CD4-positive, alpha-beta T cell treated with Interleukin-15 for 4 hours (primary cell): ENCODE measurements around the gene ANXA6.
"Not testable (repeated sequence)": the region's sequence is repeated elsewhere in the genome, so short reads cannot be mapped to it uniquely, and the experiment has no call there.

Experiments used
- DNase-seq: peaks from one replicate; pipeline ENCODE4 v3.0.0-alpha.2; 2020; ENCODE audit warnings: low spot score

The ANXA6 gene

DNA sequence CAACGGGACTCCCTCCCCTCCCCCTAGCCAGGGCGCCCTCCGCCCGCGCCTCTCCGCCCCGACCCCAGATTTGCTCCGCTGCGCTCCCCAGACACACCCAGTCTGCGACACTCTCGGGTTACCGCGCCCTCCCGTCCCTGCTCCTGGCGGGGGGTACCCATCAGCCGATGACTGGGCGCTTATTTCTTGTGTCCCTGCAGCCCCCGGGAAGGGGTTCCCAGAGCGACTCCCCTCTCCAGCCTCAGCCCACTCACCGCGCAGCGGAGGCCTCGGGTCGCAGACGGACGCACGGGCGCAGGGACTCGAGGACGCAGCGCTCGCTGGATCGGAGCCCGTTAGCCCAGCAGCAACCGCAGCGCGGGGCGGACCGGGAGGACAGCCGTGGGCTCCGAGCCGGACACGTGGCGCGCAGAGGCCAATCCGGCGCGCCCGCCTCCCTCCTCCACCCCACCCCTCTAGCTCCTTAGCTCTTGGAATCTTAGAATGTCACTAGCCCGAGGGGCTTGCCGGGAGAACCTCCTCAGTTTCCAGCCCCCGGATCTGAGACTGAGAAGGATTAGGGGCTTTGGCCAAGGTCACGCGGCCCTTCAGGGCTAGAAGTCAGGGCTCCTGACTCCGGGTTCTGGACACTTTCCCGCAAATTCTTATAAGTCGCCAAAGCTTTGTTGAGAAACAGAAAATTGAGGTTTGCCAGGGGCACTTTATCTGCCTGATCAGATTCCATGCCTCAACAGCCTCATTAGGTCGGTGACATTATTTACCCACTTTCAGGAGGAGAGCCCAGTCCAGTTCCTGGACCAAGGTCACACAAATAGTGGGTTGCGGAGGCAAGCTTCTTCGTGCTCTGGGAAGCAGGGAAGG is at the start of gene ANXA6:
TSS of gene ANXA6 (minus strand) at position 354 of the 861 bp plus-strand sequence. CDS start 9,878 bp downstream, outside the sequence.
- DNase-seq = peak; percentile 60

DNA sequence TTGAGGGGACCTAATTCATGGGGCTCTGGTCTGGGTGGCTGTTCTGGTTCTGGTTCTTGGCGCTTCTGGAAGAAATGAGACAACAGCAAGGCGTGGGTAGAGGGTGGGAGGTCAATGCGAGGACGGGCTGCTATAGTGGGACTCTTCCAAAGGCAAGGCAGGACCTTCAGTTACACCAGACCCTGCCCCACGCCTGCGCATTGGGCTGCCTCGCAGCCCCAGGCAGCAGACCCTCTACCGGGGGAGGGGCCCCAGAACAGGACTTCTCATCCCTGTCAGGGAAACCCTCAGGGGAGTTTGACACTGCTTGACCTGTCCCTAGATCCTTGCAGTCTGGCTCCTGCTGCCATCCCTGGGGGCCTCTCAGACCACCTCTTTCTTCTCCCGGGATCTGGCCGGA is 47.8 kb upstream of the ANXA6 start:
- no peak for DNase-seq

DNA sequence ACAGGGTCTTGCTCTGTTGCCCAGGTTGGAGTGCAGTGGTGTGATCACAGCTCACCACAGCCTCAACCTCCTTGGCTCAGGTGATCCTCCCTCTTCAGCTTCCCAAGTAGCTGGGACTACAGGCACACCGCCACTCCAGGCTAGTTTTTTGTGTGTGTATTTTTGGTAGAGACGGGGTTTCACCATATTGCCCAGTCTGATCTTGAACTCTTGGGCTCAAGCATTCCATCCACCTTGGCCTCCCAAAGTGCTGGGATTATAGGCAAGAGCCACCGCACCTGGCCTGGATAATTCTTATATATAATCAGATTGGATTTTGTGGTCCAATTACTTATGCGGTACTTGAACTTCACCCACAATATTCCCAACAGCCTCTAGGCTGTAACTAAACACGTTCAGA is 46.5 kb upstream of the ANXA6 start:
- no peak for DNase-seq

DNA sequence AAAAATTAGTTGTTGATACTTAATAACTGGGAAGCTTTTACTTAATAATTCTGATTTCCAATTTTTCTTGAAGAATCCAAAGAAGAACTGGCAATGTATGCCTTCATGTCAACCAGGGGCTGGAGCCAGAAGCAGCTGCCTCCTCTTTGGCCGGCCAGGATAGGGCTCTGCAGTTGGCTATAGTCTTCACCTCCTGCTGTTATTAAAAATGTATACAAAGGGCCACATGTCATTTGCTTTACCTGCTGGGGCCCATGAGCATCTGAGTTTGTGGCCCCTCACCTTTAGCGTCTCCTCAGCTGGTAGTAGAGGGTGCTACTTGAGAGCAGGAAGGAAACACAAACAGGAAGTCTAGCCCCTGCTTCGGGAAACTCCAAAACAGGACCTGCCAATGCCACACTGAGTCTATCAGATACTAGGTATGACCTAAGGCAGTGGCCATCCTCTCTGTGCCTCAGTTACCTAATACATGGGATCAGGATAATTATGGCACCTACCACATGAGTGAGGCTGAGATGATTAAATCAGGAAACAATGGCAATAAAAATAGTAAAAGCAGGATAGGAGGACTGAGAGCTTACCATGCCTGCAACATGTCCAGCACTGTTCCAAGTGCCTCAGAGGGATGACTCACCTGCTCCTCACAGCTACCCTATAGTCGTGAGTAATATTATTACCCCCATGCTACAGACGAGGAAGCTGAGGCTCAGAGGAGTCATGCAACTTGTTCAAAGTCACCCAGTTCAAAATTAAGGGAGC is 45.0 kb upstream of the ANXA6 start:
- peak; percentile 68 for DNase-seq

DNA sequence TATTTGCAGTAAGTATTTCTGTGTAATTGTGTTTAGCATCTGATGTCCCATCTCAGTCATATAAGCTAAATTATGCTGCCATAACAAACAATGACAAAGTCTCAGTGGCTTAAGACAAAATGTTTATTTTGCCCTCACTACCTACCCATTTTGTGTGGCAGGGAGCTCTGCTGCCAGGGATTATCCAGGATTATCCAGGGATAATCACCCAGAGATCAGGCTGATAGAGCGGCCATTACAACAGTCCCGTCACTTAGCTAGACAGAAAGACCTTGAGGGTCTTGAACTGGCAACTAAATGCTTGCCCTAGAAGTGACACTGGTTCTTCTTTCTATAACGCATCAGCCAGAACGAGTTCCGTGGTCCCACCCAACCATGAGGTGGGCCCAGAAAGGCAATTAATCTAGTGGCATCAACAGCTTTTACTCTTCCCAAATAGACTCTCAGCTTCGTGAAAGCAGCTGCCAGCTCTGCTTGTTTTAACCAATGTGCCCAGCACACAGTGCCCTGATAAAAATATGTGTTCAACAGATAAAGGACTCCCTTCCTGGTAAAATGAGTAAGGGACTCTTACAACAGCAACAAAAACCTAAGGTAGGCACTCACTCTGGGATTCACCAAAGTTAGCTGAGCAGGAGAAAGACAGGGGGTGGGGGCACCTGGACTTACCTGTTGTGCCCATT is 43.5 kb upstream of the ANXA6 start:
- DNase-seq = no peak

DNA sequence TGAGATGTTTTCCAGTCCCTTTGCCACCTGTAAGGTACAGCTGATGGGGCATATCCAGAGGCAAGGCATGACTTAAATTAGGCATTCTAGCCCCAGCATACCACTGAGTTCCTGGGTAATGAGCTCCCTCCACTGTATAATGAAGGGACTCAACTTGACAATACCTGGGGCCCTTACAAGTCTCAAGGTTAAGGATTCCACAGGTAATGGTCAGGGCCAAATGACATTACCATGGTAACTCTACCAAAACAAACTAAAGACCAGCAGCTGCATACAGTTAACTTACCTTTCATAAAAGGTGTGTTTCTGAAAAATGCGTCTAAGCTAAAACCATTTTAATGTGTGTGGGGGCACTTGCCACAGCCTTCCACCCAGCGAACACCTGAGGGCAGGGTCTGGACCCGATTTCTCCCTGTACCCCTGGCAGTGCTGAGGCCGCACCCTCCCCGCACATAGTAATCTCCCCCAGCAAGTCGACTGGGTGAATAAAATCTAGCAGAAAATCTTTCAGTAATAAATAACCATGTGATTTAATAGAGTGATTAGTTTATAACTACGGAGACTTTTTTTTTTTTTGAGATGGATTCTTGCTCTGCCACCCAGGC is 42.1 kb upstream of the ANXA6 start:
- DNase-seq = no peak

DNA sequence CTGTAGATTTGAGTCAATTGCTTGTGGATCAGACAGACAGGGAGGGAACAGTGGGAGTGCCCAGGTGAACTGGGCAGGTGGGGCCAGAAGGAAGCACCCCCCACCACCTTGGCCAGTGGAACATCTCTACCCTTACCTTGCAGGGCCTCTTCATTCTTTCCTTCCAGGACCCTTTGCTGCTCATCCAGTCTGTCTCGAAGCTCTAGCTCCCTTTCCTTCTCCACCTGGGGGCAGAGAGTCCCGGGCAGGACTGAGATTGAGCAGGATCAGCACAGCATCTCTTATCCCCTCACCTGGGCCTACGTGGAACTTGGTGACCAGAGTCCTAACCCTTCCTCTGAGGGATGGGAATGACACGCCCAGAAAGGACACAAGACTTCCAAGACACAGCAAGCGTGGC is 41.3 kb upstream of the ANXA6 start:
- DNase-seq = no peak

DNA sequence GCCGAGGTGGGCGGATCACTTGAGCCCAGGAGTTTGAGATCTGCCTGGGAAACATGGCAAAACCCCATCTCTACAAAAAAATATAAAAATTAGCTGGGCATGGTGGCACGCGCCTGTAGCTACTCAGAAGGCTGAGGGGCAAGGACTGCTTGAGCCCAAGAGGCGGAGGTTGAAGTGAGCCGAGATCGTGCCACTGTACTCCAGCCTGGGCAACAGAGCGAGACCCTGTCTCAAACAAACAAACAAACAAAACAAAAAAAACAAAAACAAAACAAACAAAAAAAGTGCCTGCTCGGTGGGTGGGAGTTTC is 39.7 kb upstream of the ANXA6 start:
- DNase-seq = not testable (repeated sequence)

DNA sequence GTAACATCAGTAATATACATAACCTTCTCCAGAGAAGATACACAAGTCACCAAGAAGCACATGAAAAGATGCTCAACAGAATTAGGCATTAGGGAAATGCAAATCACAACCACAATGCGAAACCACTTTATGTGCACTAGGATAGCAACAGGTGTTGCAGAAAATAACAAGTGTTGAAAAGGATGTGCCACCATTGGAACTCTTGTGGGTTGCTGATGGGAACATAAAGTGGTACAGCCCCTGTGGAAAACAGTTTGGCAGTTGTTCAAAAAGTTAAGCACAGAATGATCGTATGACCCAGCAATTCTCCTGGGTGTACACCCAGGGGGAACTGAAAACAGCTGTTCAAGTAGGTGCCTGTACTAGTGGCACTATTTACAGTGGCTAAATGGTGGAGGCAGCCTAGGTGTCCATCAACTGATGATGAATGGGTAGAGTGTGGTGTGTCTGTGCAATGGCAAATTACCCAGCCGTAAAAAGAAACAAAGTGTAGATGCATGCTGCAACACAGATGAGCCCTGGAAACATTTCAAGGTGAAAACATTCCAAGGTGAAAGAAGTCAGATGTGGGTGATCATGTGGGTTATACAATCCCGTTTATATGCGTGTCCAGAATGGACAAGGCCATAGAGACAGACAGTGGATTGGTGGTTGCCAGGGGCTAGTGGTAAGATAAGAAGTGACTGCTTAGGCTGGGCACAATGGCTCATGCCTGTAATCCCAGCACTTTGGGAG is 39.1 kb upstream of the ANXA6 start:
- DNase-seq = no peak

DNA sequence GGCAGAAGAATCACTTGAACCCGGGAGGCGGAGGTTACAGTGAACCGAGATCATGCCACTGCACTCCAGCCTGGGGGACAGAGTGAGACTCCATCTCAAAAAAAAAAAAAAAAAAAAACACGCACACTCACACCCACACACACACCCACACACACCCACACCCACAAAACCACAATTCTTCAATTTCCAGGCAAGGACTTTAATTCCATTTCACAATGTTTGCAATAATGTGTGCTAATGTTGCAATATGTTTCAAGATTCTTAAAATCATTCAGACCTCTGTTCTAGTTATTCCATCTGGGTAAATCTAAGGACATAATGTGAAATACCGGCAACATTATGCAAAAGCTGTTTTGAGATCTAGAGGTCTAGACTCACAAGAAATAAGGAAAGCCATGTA is 38.0 kb upstream of the ANXA6 start:
- DNase-seq = peak; percentile 19

DNA sequence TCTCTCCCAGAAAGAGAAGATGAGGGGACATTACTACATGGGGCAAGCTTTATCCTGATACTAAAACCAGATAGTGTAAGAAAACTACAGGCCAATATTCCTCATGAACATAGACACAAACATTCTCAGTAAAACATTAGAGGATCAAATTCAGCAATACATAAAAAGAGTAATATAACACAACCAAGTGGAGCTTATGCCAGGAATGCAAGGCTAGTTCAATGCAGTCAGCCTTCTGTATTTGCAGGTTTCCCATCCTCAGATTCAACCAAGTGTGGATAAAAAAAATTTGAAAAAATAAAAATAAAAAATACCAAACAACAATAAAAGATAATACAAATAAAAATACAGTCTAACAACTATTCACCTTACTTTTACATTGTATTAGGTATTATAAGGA is 35.0 kb upstream of the ANXA6 start:
- DNase-seq = no peak

DNA sequence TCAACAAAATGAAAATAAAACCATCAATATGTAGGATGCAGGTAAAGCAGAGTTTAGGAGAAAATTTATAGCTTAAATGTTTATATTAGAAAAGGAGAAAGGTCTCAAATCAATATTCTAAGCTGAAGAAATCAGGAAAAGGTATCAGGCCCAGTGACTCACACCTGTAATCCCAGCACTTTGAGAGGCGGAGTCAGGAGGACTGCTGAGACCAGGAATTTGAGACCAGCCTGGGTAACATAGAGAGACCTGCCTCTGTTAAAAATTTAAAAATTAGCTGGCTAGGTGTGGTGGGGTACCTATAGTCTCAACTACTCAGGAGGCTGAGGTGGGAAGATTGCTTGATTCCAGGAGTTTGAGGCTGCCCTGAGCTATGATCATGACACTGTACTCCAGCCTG is 34.1 kb upstream of the ANXA6 start:
- no peak for DNase-seq

DNA sequence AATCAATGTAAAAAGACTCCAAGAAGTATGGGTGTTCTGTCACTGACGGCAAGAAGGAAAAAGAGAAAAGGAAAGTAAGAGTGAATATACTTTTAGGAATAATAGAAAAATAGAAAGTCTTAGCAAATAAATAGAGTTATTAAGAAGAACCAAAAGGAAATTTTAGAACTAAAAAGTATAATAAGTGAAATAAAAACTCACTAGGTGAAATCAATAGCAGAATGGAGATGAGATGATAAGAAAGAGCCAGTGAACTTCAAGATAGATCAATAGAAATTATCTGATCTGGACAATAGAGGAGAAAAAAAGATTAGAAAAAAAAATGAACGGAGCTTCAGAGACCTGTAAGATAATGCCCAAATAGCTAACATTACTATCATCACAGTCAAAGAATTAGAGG is 31.6 kb upstream of the ANXA6 start:
- DNase-seq = no peak

DNA sequence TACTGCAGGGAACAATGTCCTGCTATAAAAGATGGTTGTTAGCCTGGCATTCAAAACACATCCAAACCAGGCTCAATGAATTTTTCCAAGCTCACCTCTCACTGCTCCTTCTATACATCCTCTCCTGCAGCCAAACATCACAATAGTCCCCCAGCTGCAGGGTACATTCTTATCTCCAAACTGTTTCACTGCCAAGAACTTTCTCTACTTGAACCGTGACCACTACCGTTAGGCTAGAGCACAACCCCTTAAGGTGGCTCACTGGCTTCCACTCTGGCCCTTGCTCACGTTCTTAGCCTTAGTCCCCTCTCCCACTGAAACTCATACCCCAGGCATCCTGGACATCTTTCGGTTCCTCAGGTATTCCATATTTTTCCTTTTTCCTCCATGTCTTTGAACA is 29.0 kb upstream of the ANXA6 start:
- no peak for DNase-seq

DNA sequence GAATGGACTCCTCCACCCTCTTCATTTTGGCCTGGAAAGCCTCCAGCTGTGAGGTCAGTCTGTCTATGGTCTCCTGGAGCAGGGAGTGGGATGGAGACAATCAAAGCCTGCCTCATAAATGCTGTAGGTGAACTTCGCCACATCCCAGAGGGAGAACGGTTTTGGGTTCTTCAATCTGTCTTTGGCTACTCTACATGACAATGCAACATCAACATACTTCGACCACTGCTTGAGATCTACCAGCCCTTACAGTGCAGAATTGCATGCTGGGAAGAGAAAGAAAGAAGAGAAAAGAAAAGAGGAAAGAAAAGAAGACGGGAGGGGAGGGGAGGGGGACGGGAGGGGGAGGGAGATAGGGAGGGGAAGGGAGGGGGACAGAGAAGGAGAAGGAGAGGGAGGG is 28.5 kb upstream of the ANXA6 start:
- DNase-seq = no peak

DNA sequence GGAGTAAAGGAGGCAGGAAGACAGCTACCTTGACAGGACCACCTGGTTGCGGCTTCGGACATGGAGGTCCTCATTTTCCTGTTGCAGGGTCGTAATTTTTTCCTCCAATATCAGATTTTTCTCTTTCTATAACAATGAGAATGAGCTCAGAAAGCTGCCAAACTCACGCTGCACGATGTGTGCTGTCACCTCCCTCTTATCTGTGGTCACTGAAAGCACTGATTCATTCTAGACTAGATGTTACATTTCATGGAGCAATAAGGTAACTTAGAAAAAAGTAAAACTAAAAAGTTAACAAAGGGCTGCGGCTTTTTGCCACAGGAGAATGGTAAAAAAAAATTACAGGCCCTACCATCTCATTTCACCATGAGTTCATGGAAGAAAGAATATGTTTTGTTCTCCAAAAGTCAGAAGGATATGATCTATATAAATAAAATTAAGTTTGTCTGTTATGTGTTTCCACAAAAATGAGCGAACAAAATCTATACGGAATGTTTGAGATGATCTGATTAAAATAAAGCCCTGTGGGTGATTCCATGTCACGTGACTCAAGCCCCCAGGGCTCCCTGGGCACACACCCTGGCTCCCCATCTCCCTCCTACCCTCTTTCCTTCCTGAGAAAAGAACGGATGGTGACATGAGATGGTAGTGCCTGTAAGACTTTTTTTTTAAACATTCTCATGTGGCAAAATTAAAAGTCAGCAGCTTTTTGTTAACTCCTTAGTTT is 26.9 kb upstream of the ANXA6 start:
- no peak for DNase-seq

DNA sequence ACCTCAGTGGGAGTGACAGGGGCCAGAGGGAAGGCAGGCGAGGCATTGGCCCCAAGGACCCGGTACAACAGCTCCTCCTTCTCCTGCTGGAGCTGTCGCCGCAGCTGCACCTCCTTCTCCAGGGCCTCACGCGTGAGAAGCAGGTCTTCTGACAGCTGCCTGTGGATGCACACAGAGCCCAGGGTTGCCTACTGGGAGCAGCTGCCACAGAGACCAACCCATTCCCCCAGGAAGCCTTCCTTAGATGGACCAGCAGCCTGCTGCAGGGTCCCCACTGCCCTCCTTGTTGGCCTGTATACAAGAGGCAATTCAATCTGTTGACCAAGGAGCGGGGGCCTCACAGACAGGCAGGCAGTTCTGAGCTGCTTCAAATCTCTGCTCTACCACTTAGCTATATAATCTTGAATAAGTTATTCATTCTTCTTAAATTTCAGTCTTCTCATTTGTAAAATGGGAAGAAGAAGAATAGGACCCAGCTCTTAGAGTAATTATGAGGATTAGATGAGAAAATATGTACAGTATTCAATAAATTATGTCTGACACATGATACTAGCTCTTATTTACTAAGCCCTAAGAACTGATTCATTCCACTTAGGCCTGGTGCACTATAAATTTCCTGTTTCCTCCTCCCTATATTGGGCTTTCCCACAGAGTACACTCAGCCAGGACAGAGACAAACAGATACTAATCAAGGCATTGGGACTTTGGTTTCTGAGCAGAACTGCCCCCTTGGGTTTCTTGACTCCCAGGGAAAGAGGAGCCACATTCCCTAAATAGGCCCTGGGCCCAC is 26.1 kb upstream of the ANXA6 start:
- DNase-seq = no peak

DNA sequence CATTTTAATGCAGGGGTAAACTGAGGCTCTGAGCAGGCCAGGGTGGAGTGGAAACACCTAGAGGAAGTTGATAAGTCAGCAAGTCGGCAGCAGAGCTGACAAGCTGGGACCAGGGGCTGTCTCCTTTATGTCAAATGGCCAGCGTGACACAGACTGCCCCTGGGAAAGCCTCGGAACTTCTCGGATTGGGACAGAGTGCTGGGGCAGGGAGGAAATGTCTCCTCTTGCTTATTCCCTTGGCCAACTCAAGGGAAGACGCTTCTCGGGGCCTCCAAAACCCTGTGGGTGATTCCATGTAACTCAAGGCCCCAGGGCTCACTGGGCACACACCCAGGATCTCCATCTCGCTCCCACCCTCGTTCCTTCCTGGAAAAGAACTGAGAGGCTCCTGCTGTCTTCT is 25.4 kb upstream of the ANXA6 start:
- DNase-seq = no peak

DNA sequence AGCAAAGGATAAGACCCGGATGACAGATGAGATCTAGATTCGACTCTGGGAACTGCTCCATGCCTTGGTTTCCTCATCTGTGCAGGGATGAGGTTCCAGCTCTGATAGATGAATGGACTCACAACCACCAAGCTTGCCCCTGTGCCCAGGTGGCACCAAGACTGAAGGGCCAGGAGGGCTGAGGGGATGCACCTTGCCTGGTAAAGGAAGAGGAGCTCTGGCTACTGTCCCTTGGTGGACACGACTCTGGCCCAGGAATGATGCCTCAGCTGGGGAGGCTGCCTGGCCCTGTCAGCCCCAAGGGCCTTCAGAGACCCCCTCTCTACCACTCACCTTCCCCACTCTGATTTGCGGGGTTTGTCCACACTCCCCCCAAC is 24.9 kb upstream of the ANXA6 start:
- no peak for DNase-seq

DNA sequence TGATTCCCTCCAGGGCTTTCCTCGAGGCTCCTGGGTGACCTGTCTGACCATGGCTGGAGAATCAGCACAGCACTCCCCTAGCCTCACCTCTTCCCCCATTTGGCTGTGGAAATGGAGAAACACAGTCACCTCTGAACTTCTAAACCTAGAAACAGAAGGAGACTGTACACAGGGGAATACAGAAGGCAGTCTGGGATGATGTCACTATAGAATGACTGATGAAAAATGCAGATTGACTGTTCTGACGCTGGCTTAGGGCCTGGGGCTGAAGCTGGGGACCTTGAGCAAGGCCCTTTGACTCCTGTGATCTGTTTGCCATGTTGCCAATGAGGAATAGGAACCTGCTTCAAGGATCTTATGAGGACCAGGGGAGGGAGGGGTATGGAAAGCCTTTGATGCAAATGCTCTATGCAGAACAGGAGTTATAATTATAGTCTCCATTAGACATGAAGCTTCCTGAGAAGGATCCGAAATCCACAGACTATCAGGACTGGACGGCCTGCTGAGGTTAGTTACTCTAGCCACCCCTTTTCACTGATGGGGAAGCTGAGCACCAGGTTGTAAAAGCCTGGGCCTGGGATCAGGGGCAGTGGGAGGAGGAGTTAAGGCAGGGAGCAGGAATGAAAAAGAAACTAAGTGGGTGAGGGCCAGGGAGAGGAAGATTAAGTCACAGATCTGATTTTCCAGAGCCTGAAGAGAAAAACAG is 24.4 kb upstream of the ANXA6 start:
- no peak for DNase-seq
